ENCODE data around the gene ASGR2. TPM values are rescaled to one million over a fixed set of nuclear protein-coding genes. Genes with fewer than 3 reads are reported as not detected.
A peak's percentile ranks its signal among the peaks of the same experiment; 100 is the strongest.

Gene ASGR2
- total and polyA plus RNA-seq, 2 of the 13 experiments (the other 11 are each of a cell fraction or from before 2014, with no cell fraction given) = 320 to 754 TPM

- TF ChIP-seq PAF1 (CRISPR knock-in tag; IDR thresholded peaks at IDR 0.05) (no peak), NCOA5 (CRISPR knock-in tag; IDR thresholded peaks at IDR 0.05) (no peak), MLXIP (CRISPR knock-in tag; IDR thresholded peaks at IDR 0.05; ENCODE audit: borderline replicate concordance) (peak; percentile 82; the same call in 1 of the 2 replicates), SNAI1 (CRISPR knock-in tag; IDR thresholded peaks at IDR 0.05; ENCODE audit: borderline replicate concordance) (0 out of 2 replicates have a peak, but pooled peaks have one; percentile 48), STAT5B (CRISPR knock-in tag; IDR thresholded peaks at IDR 0.05) (no peak), ZNF441 (CRISPR knock-in tag; IDR thresholded peaks at IDR 0.05; ENCODE audit: borderline replicate concordance) (peak; percentile 93), ZNF800 (CRISPR knock-in tag; IDR thresholded peaks at IDR 0.05) (peak; percentile 72), MYNN (CRISPR knock-in tag; IDR thresholded peaks at IDR 0.05; ENCODE audit: low read depth) (no peak), ZNF264 (CRISPR knock-in tag; IDR thresholded peaks at IDR 0.05) (peak; percentile 95), ZNF24 (IDR thresholded peaks at IDR 0.05) (no peak), ZBTB8A (CRISPR knock-in tag; IDR thresholded peaks at IDR 0.05; ENCODE audit: borderline replicate concordance, low read depth) (peak; percentile 68; the same call in 1 of the 2 replicates), MYC (CRISPR knock-in tag; IDR thresholded peaks at IDR 0.05; ENCODE audit: borderline replicate concordance) (peak; percentile 96), KDM6A (CRISPR knock-in tag; IDR thresholded peaks at IDR 0.05; ENCODE audit: low read depth) (peak; percentile 83), MXI1 (IDR thresholded peaks at IDR 0.05; ENCODE audit: borderline replicate concordance, low read depth, low read length) (peak; percentile 67; the same call in 1 of the 3 replicates), ZNF816 (CRISPR knock-in tag; IDR thresholded peaks at IDR 0.05; ENCODE audit: borderline replicate concordance) (no peak; the same call in 1 of the 2 replicates), ZBTB34 (CRISPR knock-in tag; IDR thresholded peaks at IDR 0.05) (peak; percentile 95), ATF4 (CRISPR knock-in tag; IDR thresholded peaks at IDR 0.05) (peak in 1 of 2 experiments; percentile 72; a peak in 2 of 4 replicates), MIER2 (CRISPR knock-in tag; IDR thresholded peaks at IDR 0.05) (peak; percentile 76; the same call in 1 of the 2 replicates), ZNF530 (CRISPR knock-in tag; IDR thresholded peaks at IDR 0.05; ENCODE audit: low read depth) (no peak), ZNF775 (CRISPR knock-in tag; IDR thresholded peaks at IDR 0.05; ENCODE audit: borderline replicate concordance) (peak; percentile 91), TCF7 (IDR thresholded peaks at IDR 0.05; ENCODE audit: low read depth) (no peak), ZNF891 (CRISPR knock-in tag; IDR thresholded peaks at IDR 0.05) (peak; percentile 89; the same call in 1 of the 2 replicates), YEATS2 (CRISPR knock-in tag; IDR thresholded peaks at IDR 0.05; ENCODE audit: borderline replicate concordance) (peak; percentile 87), CBX5 (CRISPR knock-in tag; IDR thresholded peaks at IDR 0.05; ENCODE audit: borderline replicate concordance) (peak; percentile 78; the same call in 1 of the 2 replicates)
Observed at GRCh38 chr17:7156342-7156940, 41.8 kb upstream of the ASGR2 start (continued).
